Measurements from ENCODE around the gene NEK6.
A peak's percentile ranks its signal among the peaks of the same experiment; 100 is the strongest.

Gene NEK6

DNA sequence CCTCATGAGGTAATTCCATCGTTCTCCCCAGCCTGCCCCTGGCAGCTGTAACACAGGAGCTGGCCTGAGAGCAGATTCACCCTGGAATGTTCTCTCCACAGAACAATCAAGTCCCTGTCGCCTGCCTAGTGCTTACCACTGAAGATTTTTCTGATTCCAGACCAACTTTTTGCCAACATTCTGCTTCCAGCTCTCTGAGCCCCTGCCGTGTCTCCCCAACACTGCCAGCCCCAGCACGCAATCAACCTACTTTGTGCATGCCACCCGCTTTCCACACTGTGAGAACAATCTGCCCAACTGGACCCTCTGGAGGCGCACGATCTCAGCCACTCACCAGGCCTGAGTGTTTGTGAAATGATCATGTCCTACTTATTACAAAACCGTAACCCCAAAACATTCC lies 94.9 kb downstream of the NEK6 start:
- Histone ChIP-seq H3K27ac (no peak overlapping the region), H3K4me3 (no peak overlapping the region)
- peak; percentile 67 for DNase-seq (ENCODE audit: low spot score)
- TF ChIP-seq, protein P1, sequence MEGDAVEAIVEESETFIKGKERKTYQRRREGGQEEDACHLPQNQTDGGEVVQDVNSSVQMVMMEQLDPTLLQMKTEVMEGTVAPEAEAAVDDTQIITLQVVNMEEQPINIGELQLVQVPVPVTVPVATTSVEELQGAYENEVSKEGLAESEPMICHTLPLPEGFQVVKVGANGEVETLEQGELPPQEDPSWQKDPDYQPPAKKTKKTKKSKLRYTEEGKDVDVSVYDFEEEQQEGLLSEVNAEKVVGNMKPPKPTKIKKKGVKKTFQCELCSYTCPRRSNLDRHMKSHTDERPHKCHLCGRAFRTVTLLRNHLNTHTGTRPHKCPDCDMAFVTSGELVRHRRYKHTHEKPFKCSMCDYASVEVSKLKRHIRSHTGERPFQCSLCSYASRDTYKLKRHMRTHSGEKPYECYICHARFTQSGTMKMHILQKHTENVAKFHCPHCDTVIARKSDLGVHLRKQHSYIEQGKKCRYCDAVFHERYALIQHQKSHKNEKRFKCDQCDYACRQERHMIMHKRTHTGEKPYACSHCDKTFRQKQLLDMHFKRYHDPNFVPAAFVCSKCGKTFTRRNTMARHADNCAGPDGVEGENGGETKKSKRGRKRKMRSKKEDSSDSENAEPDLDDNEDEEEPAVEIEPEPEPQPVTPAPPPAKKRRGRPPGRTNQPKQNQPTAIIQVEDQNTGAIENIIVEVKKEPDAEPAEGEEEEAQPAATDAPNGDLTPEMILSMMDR (IDR thresholded peaks at IDR 0.05), result no peak

DNA sequence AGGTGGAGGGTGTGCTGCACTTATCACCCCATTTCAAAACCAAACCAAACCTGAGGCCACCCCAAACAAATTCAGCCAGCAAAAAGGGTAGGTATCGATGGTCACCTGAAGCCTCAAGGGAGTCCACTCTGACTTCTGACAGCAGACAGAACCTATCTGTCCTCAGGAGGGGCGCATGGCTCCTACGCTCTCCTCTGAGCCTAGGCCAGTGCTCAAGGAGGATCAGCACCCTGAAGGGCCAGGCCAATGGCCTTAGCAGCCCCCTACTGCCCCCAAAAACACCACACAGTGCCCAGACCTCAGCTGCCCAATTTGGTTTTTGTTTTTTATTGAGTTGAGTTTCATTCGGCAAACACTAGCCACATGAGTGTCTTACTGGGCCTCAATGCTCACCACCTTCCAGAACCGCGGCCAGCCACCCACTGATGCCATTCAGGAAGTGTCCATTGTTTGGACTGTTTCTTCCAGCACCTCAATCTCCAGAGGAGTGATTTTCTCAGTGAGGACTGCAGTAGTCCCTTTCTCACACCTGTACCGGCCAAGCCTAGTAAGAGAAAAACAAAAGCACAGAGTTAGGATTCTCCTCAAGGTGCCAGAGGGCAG lies 95.5 kb downstream of the NEK6 start:
- TF ChIP-seq, protein P1 (IDR thresholded peaks at IDR 0.05), result no peak
- no peak overlapping the region for H3K27ac ChIP-seq
- DNase-seq (ENCODE audit: low spot score), result peak; percentile 50
- no peak overlapping the region for H3K4me3 ChIP-seq

DNA sequence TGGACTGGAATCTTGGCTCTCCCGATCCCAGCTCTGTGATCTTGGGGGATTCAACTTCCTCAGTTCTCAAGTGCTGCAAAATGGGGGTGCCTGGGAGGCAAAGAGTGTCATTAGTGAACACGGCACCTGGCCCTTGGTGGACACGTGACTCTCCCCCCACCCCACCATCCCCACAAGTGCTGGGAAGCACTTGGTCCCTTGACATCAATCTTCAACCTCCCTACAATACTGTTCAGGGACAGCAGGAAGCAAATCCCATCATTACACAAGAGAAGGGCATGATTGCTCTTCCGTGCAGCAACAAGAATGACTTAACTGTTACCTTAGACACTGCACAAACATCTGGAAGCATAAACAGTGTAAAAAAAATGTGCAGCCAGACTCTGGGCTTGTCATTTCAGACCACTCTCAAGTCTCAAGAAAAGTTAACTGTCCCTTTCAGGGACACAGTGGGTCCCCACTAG lies 96.1 kb downstream of the NEK6 start:
- Histone ChIP-seq H3K27ac (no peak overlapping the region), H3K4me3 (no peak overlapping the region)
- peak; percentile 43 for DNase-seq (ENCODE audit: low spot score)
- TF ChIP-seq, protein P1 (IDR thresholded peaks at IDR 0.05), result no peak

DNA sequence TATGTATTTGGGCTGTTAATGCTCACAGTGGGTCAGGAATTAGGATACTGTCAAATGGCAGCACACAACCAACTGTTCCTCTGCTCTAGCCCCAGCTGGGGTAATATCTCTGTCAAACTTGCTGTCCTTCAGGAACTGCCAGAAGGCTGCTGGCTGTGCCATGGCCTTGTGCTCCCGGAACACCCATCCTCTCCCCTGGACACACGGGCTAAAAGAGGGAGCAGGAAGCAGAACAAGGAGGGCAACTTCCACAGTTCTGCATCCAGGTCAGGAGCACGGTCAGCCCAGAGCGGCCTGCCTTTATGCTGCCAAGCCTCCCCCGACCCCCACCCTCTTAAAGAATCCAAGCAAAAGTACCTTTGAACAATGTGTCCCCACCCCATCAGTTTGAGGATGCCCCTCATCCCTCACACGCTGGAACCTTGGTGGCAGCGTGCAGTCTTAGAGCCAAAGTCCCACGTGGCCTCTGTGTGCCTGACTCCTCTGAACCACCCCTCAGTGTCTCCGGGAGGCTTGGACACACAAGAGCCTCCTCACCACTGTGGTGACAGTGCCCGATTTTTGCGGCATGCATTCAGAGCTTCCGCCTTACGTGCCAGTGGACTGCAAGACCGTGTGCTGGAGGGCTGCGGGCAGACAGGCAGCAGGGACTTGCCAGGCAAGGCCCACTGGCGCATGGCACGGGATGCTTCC lies 96.7 kb downstream of the NEK6 start:
- DNase-seq (ENCODE audit: low spot score), result peak; percentile 56
- H3K27ac ChIP-seq, result no peak overlapping the region
- TF ChIP-seq, protein P1 (IDR thresholded peaks at IDR 0.05), result no peak
- no peak overlapping the region for H3K4me3 ChIP-seq

DNA sequence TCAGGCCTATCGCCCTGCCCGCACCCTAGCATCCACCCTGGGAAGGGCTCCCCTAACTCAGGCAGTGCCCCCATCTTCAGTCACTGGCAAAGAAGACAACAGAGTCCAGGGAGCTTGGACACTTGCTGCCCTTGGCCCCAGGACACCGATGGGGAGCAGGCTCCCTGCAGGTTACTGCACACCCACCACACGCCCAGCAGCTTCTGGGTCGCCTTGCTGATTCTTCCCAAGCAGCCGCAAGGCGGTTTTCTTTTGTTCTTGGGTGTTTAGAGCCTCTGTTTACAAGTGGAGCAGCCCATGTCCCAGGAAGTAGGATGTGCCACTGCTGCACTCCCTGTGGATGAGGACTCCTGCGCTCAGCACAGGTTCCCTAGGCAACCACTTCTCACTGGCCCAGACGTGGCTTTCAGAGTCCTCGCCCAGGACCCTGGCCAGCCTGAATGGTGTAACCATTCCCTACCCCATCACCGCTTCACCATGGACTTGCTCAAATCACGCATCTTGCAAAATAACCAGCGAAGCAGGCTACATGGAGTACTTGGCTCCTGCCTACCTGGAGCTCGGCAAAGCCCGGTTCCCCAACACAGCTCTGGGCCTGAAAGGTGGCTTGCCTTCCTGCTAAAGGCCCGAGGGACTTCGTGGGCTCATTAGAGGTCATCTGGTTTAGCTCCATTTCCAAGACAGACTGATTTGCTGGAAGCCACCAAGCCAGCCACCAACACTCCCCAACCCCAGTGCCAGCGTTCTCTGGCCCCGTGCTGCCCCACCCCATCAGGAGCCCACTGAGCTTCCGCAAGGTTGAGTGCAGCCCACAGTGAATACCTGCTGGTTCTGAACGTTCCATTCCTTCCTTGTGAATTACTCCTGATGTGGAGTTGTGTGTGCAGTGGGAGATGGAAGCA lies 97.5 kb downstream of the NEK6 start:
- Histone ChIP-seq H3K4me3 (no peak overlapping the region), H3K27ac (no peak overlapping the region)
- DNase-seq (ENCODE audit: low spot score), result peak; percentile 64
- TF ChIP-seq, protein P1 (IDR thresholded peaks at IDR 0.05), result no peak

DNA sequence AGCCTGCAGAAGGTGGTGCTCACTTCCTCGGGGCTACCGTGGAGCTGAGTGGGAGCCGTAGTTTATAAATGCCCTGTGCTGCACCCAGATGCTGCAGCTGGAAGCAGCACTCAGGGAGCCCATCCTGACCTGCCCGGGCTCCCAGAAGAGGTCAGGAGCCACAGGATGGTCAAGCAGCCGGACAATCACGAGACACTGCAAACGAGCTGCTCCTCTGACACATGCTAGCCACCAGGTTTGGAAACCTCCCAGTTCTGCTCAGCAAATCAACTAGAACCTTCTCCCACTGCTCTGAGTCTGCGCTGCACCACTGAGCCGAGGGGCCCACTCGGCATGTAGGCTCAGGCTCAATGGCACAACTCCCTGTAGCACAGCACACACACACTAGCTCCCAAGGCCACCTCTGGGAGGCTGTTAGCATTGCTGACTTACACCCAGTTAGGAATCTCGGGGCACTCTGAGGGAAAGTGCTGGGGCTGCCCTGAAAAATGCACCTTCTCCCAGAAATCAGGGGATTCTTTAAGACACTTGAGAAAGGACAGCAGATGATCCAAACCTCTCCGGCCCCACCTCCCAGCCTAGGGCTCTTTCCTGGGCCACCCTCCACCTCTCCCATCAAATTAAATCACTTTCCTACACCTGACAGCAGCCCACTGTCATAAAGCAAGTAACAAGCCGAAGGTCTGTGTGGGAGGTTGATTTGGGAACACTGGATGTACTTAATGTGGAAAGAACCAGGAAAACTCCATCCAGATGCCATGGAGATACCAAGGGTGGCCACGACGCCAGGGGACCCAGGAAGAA lies 98.4 kb downstream of the NEK6 start:
- peak; percentile 47 for DNase-seq (ENCODE audit: low spot score)
- H3K27ac ChIP-seq, result no peak overlapping the region
- no peak overlapping the region for H3K4me3 ChIP-seq
- TF ChIP-seq, protein P1 (IDR thresholded peaks at IDR 0.05), result no peak

All from coronary artery (tissue), 2 donors.